ENCODE data around the gene RPGR.

Gene RPGR

GRCh38 chrX:38262715-38263620 lies 64.3 kb downstream of the RPGR start:
- DNase-seq (ENCODE audit: low read depth in 2 of 2) = no peak

- DNase-seq (ENCODE audit: low read depth in 2 of 2) = no peak
Measured at GRCh38 chrX:38260231-38260630, 67.1 kb downstream of the RPGR start.

- no peak for DNase-seq (ENCODE audit: low read depth in 2 of 2)
Measured at GRCh38 chrX:38256019-38256418, 71.3 kb downstream of the RPGR start.

GRCh38 chrX:38249965-38250364 lies 77.3 kb downstream of the RPGR start:
- DNase-seq (ENCODE audit: low read depth in 2 of 2) = no peak

GRCh38 chrX:38247051-38247450 lies 80.3 kb downstream of the RPGR start:
- DNase-seq (ENCODE audit: low read depth in 2 of 2) = no peak

GRCh38 chrX:38240541-38240940 lies 86.8 kb downstream of the RPGR start:
- no peak for DNase-seq (ENCODE audit: low read depth in 2 of 2)

- DNase-seq (ENCODE audit: low read depth in 2 of 2) = no peak
Measured at GRCh38 chrX:38236901-38237615, 90.3 kb downstream of the RPGR start.

- DNase-seq (ENCODE audit: low read depth in 2 of 2) = no peak
Measured at GRCh38 chrX:38233891-38234667, 93.2 kb downstream of the RPGR start.

GRCh38 chrX:38232079-38232686 lies 95.1 kb downstream of the RPGR start:
- no peak for DNase-seq (ENCODE audit: low read depth in 2 of 2)

DNA sequence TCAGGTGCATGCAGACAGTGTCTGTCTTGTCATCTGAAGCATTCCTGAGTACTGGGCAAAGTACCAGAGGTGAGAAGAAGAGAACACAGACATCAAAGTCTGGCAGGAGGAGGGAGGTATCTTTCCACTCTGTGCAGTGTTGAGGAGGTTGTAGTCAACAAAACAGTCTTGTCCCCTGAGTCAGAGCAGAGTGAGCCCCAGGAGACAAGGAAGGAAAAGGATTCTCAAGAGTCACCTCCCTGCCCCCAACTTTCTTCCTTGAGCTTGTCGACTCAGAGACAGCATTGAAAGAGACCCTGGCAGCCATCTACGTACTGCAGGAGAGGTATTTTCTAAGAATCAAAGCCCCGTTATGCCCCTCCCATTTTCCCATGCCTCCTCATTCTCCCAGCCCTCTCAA lies 102.2 kb downstream of the RPGR start:
- no peak for DNase-seq (ENCODE audit: low read depth in 2 of 2)

DNA sequence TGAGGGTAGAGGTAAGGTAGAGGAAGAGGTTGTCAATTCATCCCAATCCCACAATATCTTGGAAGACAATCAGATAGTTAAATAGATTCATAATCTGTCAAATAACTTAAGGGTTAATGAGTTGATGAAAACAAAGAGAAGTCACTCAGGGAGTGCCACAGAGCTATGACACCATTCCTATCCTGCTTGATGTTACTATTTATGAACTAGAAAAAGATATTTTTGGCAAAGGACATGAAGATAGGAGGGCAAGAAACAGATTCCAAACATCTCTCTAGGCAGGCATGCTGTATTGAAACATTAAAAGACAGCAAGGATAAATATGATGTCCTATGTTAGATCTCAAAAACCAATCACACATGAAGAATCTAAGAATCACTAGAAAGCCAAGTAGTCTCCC lies 103.1 kb downstream of the RPGR start:
- DNase-seq (ENCODE audit: low read depth in 2 of 2) = no peak

GRCh38 chrX:38221391-38221929 lies 105.8 kb downstream of the RPGR start:
- no peak for DNase-seq (ENCODE audit: low read depth in 2 of 2)

GRCh38 chrX:38220415-38221390 lies 106.6 kb downstream of the RPGR start, which contains the start of gene SRPX:
Gene SRPX (minus strand): TSS chrX:38220871. CDS start chrX:38220792, 79 bp downstream.
- no peak for DNase-seq (ENCODE audit: low read depth in 2 of 2)

DNA sequence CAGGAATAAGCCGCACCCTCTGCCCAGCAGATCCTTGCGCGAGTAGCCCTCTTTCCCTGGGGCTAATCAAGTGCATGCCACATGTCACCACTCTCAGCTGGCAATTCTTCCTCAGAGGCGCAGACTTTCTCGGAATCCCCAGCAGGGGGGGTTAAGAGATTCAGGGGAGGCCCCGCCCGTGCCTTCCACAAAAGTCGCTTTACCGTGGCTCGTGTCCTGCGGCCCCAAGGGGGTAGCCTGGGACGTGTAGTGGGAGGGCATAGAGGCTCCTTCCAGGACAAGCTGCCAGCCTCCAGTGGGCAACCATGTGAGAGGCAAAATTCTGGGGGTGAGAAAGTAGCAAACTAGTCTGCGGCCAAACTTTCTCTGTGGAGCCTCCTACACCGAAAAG lies 107.3 kb downstream of the RPGR start:
- no peak for DNase-seq (ENCODE audit: low read depth in 2 of 2)

All from activated CD8-positive, alpha-beta memory T cell treated with anti-CD3 and anti-CD28 coated beads for 4 hours (primary cell).